ENCODE data around the gene WWC2. TPM values are rescaled to one million over a fixed set of nuclear protein-coding genes. Genes with fewer than 3 reads are reported as not detected.
A peak's percentile ranks its signal among the peaks of the same experiment; 100 is the strongest.

WWC2 gene
- total RNA-seq, 1 experiment from 2014 or later = 39.1 TPM

DNA sequence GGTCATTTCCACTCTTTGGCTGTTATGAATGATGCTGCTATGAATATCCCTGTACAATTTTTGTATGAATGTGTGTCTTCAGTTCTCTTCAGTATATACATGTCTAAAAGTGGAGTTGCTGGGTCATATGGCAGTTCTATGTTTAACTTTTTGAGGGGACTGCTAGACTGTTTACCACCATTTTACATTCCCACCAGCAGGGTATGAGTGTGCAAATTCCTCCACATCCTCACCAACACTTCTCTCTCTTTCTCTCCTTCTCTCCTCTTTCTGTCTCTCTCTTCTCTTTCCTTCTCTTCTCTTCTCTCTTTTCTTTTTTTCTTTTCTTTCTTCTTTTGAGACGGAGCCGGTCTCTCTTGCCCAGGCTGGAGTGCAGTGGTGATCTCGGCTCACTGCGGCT, 7.8 kb downstream of the WWC2 start:
- Histone ChIP-seq H3K9ac (ENCODE audit: low read length) (no peak overlapping the region), H3K4me3 (replicated peaks in 1 of 2; ENCODE audit: low read depth in 1 of 2, low read length in 2 of 2) (no peak overlapping the region), H3K4me1 (ENCODE audit: control insufficient read depth in 1 of 2, insufficient read depth in 2 of 2, low read length in 2 of 2) (peaks cover 0 to 18% of the 10 kb centered on the region in 2 experiments; a peak in 3 of 4 replicates), H2AFZ (ENCODE audit: low read depth, low read length, poor library complexity, severe bottlenecking) (no peak overlapping the region), H3K9me2 (ENCODE audit: insufficient read depth) (no peaks in the 10 kb centered on the region), H3K79me2 (ENCODE audit: insufficient read depth, low read length) (peaks cover 97% of the 10 kb centered on the region), H3K36me3 (ENCODE audit: control insufficient read depth in 1 of 2, insufficient read depth in 2 of 2, low read length in 2 of 2) (no peaks in the 10 kb centered on the region), H3K27ac (ENCODE audit: low read depth, low read length) (no peak overlapping the region), H4K20me1 (ENCODE audit: insufficient read depth) (no peaks in the 10 kb centered on the region; the same call in 1 of the 2 replicates), H3K9me3 (ENCODE audit: control insufficient read depth in 1 of 2, insufficient read depth in 1 of 2, low read depth in 1 of 2, low read length in 2 of 2) (no peaks in the 10 kb centered on the region), H3K27me3 (ENCODE audit: insufficient read depth, low read length) (no peaks in the 10 kb centered on the region), H3K4me2 (ENCODE audit: low read length) (peak overlapping the region; percentile 6; the same call in 1 of the 2 replicates)
- RAD21 ChIA-PET (ENCODE audit: low non-redundant PET in 1 of 2, low total read pairs in 2 of 2, uncharacterized antibody in 2 of 2, unreplicated experiment in 2 of 2) = no interaction called here
- BruUV-seq (replicated peaks) = no TSS peak
- TF ChIP-seq, protein P1, sequence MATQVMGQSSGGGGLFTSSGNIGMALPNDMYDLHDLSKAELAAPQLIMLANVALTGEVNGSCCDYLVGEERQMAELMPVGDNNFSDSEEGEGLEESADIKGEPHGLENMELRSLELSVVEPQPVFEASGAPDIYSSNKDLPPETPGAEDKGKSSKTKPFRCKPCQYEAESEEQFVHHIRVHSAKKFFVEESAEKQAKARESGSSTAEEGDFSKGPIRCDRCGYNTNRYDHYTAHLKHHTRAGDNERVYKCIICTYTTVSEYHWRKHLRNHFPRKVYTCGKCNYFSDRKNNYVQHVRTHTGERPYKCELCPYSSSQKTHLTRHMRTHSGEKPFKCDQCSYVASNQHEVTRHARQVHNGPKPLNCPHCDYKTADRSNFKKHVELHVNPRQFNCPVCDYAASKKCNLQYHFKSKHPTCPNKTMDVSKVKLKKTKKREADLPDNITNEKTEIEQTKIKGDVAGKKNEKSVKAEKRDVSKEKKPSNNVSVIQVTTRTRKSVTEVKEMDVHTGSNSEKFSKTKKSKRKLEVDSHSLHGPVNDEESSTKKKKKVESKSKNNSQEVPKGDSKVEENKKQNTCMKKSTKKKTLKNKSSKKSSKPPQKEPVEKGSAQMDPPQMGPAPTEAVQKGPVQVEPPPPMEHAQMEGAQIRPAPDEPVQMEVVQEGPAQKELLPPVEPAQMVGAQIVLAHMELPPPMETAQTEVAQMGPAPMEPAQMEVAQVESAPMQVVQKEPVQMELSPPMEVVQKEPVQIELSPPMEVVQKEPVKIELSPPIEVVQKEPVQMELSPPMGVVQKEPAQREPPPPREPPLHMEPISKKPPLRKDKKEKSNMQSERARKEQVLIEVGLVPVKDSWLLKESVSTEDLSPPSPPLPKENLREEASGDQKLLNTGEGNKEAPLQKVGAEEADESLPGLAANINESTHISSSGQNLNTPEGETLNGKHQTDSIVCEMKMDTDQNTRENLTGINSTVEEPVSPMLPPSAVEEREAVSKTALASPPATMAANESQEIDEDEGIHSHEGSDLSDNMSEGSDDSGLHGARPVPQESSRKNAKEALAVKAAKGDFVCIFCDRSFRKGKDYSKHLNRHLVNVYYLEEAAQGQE (IDR thresholded peaks at IDR 0.05; ENCODE audit: low read depth) = no peak
- TF ChIP-seq, protein P2, sequence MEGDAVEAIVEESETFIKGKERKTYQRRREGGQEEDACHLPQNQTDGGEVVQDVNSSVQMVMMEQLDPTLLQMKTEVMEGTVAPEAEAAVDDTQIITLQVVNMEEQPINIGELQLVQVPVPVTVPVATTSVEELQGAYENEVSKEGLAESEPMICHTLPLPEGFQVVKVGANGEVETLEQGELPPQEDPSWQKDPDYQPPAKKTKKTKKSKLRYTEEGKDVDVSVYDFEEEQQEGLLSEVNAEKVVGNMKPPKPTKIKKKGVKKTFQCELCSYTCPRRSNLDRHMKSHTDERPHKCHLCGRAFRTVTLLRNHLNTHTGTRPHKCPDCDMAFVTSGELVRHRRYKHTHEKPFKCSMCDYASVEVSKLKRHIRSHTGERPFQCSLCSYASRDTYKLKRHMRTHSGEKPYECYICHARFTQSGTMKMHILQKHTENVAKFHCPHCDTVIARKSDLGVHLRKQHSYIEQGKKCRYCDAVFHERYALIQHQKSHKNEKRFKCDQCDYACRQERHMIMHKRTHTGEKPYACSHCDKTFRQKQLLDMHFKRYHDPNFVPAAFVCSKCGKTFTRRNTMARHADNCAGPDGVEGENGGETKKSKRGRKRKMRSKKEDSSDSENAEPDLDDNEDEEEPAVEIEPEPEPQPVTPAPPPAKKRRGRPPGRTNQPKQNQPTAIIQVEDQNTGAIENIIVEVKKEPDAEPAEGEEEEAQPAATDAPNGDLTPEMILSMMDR (IDR thresholded peaks at IDR 0.05 in 2 of 3, conservative IDR thresholded peaks at IDR 0.05 in 1 of 3; ENCODE audit: borderline replicate concordance in 1 of 3, insufficient read depth in 1 of 3, low read depth in 2 of 3, low read length in 2 of 3) = peak in 2 of 3 experiments; percentile 8 to 39; a peak in 1 of 6 replicates
- CTCF ChIA-PET = no interaction called here
- ATAC-seq (peak; percentile 69), DNase-seq (ENCODE audit: low read depth, low spot score) (no peak)
- POLR2A ChIA-PET = no interaction called here
- intact Hi-C loops (cut with micrococcal nuclease) = no loop called here
